Gastrocnemius medialis (tissue), 4 donors: Measurements from ENCODE around the gene ARL5C.

ENCODE experiments used
- CTCF ChIP-seq, 5 experiments: fragments of 450-650 bp in 3 of 5; fragments of 200-600 bp in 2 of 5; sonication (generic) in 2 of 5; IDR thresholded peaks in 4 of 5; conservative IDR thresholded peaks in 1 of 5; 1 replicate in 4 of 5; 2 replicates in 1 of 5; pipeline ENCODE4 v1.5.1; 2016 to 2019; ENCODE audit warnings: antibody characterized with exemption in 5 of 5, mild to moderate bottlenecking in 3 of 5, moderate library complexity in 3 of 5
- POLR2A ChIP-seq, 2 donors: fragments of 450-650 bp; IDR thresholded peaks; one replicate each; pipeline ENCODE4 v1.6.1; 2017; ENCODE audit warnings: antibody characterized with exemption in 2 of 2, mild to moderate bottlenecking in 2 of 2, moderate library complexity in 2 of 2

- no peak for TF ChIP-seq CTCF (IDR thresholded peaks at IDR 0.05 in 4 of 5, conservative IDR thresholded peaks at IDR 0.05 in 1 of 5)
- no peak for TF ChIP-seq POLR2A (IDR thresholded peaks at IDR 0.05)
These were observed 12.6 kb upstream of the ARL5C start for GRCh38 chr17:39178536-39178935.
